ENCODE measurements around the gene SERPINA4. TPM values are rescaled to one million over a fixed set of nuclear protein-coding genes. Genes with fewer than 3 reads are reported as not detected.
"Not testable (repeated sequence)": the region's sequence is repeated elsewhere in the genome, so short reads cannot be mapped to it uniquely, and the experiment has no call there.

SERPINA4 gene
- total RNA-seq, 3 donors from 2014 or later (not counting 1 experiment from before 2014, with no cell fraction given), result not detected

DNA sequence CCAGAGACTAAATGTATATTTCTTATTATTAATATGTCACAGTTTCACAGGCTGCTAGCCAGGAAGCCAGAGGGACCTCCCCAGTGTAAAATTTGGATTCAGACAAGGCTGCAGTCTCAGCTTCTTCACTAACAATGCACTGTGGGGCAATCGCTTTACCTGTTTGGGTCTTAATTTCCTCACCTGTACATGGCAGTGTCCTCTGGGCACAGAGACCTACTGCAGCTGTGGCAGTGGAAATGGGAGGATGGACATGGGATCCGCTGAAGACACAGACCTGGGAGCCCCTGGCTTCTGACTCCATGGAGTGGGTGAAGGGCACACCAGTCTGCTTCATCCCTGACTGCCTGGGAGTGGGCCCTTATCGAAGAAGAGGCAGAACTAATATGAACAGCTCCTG is 13.1 kb downstream of the SERPINA4 start:
- no peaks in the 10 kb centered on the region for H3K9me3 ChIP-seq (ENCODE audit: control insufficient read depth, insufficient read depth, low read length)
- no peaks in the 10 kb centered on the region for H3K27me3 ChIP-seq (ENCODE audit: control insufficient read depth, insufficient read depth, low read length)
- intact Hi-C loops (cut with micrococcal nuclease), result no loop called here
- Mint-ChIP-seq H3K27ac (no peak overlapping the region), H3K9me3 (no peaks in the 10 kb centered on the region), H3K4me3 (no peak overlapping the region), H3K27me3 (ENCODE audit: low read depth in 2 of 2) (no peaks in the 10 kb centered on the region), H3K4me1 (no peaks in the 10 kb centered on the region), H3K36me3 (no peaks in the 10 kb centered on the region)
- TF ChIP-seq, protein P1, sequence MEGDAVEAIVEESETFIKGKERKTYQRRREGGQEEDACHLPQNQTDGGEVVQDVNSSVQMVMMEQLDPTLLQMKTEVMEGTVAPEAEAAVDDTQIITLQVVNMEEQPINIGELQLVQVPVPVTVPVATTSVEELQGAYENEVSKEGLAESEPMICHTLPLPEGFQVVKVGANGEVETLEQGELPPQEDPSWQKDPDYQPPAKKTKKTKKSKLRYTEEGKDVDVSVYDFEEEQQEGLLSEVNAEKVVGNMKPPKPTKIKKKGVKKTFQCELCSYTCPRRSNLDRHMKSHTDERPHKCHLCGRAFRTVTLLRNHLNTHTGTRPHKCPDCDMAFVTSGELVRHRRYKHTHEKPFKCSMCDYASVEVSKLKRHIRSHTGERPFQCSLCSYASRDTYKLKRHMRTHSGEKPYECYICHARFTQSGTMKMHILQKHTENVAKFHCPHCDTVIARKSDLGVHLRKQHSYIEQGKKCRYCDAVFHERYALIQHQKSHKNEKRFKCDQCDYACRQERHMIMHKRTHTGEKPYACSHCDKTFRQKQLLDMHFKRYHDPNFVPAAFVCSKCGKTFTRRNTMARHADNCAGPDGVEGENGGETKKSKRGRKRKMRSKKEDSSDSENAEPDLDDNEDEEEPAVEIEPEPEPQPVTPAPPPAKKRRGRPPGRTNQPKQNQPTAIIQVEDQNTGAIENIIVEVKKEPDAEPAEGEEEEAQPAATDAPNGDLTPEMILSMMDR (IDR thresholded peaks at IDR 0.05), result no peak
- WGBS (ENCODE audit: insufficient coverage), result 88% methylated on average over 3 of the region's 3 CpGs
- ATAC-seq, result no peak
- no peak overlapping the region for H3K4me3 ChIP-seq (ENCODE audit: low read length)
- H3K36me3 ChIP-seq (ENCODE audit: control insufficient read depth, insufficient read depth, low read length), result no peaks in the 10 kb centered on the region
- DNase-seq, result no peak
- no peaks in the 10 kb centered on the region for H3K4me1 ChIP-seq (ENCODE audit: control insufficient read depth, insufficient read depth, low read length)
- no peak overlapping the region for H3K27ac ChIP-seq (ENCODE audit: low read length)

DNA sequence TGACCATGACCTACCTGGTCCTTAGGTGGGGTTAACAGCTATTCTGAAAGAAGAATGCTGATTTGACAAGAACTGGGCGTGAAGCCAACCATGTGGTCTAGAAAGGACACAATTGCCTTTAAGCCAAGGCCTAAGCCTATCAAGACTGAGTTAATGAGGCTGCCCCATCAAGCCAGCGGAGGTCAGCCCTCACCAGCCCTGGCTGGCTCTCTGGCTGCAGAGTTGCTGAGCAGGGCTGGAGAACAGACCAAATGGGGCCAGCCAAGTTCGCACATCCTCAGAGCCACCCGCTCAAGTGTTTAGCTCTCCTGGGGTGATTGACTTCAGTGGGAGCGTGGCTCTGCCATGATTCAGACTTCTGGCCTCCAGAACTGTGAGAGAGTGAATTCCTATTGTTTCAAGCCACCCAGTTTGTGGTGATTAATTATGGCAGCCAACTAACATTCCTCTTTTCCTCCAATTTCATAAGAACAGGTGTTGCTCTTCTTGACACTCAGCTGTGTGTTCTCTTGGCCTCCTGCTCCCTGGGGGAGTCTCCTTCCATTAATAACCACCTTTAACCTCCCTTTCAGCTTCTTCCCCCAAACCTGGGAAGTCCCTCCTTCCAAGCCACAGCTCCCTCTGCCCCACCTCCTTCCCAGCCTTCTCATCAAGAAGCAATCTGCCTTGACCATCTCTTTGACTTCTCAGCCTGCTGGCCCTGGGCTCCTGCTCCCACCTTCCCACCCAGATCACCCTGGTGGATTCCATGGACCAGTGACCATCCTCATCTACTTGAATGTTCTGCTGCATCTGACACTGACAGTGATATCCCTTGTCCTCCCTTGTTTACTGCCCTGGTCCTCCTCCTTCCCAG is 14.7 kb downstream of the SERPINA4 start:
- no peak overlapping the region for H3K4me3 Mint-ChIP-seq
- ATAC-seq (no peak), DNase-seq (no peak)
- no peak overlapping the region for H3K27ac Mint-ChIP-seq
- H3K9me3 ChIP-seq (ENCODE audit: control insufficient read depth, insufficient read depth, low read length), result no peaks in the 10 kb centered on the region
- TF ChIP-seq, protein P1 (IDR thresholded peaks at IDR 0.05), result no peak
- intact Hi-C loops (cut with micrococcal nuclease), result no loop called here
- no peaks in the 10 kb centered on the region for H3K36me3 ChIP-seq (ENCODE audit: control insufficient read depth, insufficient read depth, low read length)
- H3K27me3 Mint-ChIP-seq (ENCODE audit: low read depth in 2 of 2), result no peaks in the 10 kb centered on the region
- H3K27me3 ChIP-seq (ENCODE audit: control insufficient read depth, insufficient read depth, low read length), result no peaks in the 10 kb centered on the region
- H3K4me3 ChIP-seq (ENCODE audit: low read length), result no peak overlapping the region
- H3K4me1 ChIP-seq (ENCODE audit: control insufficient read depth, insufficient read depth, low read length), result no peaks in the 10 kb centered on the region
- H3K36me3 Mint-ChIP-seq, result no peaks in the 10 kb centered on the region
- WGBS (ENCODE audit: insufficient coverage), result 84% methylated on average over 4 of the region's 5 CpGs
- H3K4me1 Mint-ChIP-seq, result no peaks in the 10 kb centered on the region
- no peak overlapping the region for H3K27ac ChIP-seq (ENCODE audit: low read length)
- H3K9me3 Mint-ChIP-seq, result no peaks in the 10 kb centered on the region

DNA sequence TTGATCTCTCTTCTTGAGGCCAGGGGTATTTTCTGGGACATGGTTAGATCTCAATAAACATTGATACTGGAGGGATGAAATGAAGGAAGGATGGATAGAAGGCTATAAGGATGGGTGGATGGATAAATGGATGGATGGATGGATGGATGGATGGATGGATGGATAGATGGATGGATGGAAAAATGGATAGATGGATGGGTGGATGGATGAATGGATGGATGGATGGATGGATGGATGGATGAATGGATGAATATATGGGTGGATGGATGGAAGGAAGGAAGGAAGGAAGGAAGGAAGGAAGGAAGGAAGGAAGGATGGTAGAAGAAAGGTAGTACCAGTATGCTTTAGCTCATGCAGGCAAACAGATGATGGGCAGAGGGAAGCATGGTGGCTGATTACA is 16.2 kb downstream of the SERPINA4 start:
- H3K4me3 ChIP-seq (ENCODE audit: low read length); H3K27me3 ChIP-seq (ENCODE audit: control insufficient read depth, insufficient read depth, low read length); H3K36me3 Mint-ChIP-seq; H3K4me1 Mint-ChIP-seq; H3K27me3 Mint-ChIP-seq (ENCODE audit: low read depth in 2 of 2); H3K4me3 Mint-ChIP-seq; H3K9me3 Mint-ChIP-seq; intact Hi-C loops (cut with micrococcal nuclease); H3K36me3 ChIP-seq (ENCODE audit: control insufficient read depth, insufficient read depth, low read length); H3K27ac Mint-ChIP-seq; DNase-seq; H3K4me1 ChIP-seq (ENCODE audit: control insufficient read depth, insufficient read depth, low read length); H3K9me3 ChIP-seq (ENCODE audit: control insufficient read depth, insufficient read depth, low read length); ATAC-seq; H3K27ac ChIP-seq (ENCODE audit: low read length): not testable (repeated sequence)

DNA sequence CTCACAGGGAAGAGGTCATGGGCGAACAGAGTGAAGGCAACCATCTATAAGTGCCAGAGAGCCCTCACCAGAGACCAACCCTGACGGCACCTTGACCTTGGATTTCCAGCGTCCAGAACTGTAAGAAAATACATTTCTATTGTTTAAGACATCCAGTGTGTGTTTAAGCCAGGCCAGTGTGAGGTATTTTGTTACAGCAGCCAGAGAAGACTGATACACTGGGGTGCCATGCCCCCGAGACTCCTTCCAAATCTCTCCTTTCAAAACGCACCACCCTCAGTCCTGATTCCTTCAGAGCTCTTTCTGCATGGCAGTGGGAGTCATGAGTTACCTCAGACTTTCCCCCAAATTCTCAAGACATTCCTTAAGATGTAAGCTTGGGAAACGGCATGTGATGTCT is 17.5 kb downstream of the SERPINA4 start:
- Histone ChIP-seq H3K9me3 (ENCODE audit: control insufficient read depth, insufficient read depth, low read length) (no peaks in the 10 kb centered on the region), H3K27me3 (ENCODE audit: control insufficient read depth, insufficient read depth, low read length) (no peaks in the 10 kb centered on the region), H3K4me3 (ENCODE audit: low read length) (no peak overlapping the region), H3K27ac (ENCODE audit: low read length) (no peak overlapping the region), H3K36me3 (ENCODE audit: control insufficient read depth, insufficient read depth, low read length) (no peaks in the 10 kb centered on the region), H3K4me1 (ENCODE audit: control insufficient read depth, insufficient read depth, low read length) (no peaks in the 10 kb centered on the region)
- Mint-ChIP-seq H3K9me3 (no peaks in the 10 kb centered on the region), H3K4me1 (no peaks in the 10 kb centered on the region), H3K4me3 (no peak overlapping the region), H3K27ac (no peak overlapping the region), H3K27me3 (ENCODE audit: low read depth in 2 of 2) (no peaks in the 10 kb centered on the region), H3K36me3 (no peaks in the 10 kb centered on the region)
- WGBS (ENCODE audit: insufficient coverage), result 82% methylated on average over 6 of the region's 6 CpGs
- TF ChIP-seq, protein P1 (IDR thresholded peaks at IDR 0.05), result no peak
- no peak for ATAC-seq
- intact Hi-C loops (cut with micrococcal nuclease), result no loop called here
- DNase-seq, result no peak

All from natural killer cell (primary cell).